ENCODE measurements around the gene DCLRE1A.

DNA sequence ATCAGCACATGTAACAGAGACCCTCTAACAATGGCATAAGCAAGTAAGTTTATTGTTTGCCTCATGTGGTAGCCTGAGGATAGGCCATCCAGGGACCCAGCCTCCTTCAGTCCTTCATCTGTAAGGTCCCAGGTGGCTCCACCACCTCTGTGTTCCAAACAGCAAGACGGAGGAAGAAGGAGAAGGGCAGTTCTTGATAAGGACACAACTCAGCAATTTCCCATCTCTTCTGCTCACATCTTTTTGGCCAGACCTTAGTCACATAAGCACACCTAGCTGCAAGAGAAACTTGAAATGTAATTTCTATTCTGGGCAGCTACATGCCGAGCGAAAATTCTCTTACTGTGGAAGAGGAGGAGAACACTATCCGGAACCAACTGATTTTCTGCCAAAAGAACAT lies 33.9 kb downstream of the DCLRE1A start:
- TF ChIP-seq, protein P1, sequence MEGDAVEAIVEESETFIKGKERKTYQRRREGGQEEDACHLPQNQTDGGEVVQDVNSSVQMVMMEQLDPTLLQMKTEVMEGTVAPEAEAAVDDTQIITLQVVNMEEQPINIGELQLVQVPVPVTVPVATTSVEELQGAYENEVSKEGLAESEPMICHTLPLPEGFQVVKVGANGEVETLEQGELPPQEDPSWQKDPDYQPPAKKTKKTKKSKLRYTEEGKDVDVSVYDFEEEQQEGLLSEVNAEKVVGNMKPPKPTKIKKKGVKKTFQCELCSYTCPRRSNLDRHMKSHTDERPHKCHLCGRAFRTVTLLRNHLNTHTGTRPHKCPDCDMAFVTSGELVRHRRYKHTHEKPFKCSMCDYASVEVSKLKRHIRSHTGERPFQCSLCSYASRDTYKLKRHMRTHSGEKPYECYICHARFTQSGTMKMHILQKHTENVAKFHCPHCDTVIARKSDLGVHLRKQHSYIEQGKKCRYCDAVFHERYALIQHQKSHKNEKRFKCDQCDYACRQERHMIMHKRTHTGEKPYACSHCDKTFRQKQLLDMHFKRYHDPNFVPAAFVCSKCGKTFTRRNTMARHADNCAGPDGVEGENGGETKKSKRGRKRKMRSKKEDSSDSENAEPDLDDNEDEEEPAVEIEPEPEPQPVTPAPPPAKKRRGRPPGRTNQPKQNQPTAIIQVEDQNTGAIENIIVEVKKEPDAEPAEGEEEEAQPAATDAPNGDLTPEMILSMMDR (IDR thresholded peaks at IDR 0.05): no peak
- no peak for TF ChIP-seq POLR2A (IDR thresholded peaks at IDR 0.05)

Data from Peyer's patch (tissue), 4 donors.